Colonic mucosa (tissue), 4 donors: ENCODE data around the gene DPP10. TPM values are rescaled to one million over a fixed set of nuclear protein-coding genes. Genes with fewer than 3 reads are reported as not detected.

Experiments used
- DNase-seq: peaks from one replicate; pipeline ENCODE4 v3.0.0-alpha.2; 2020
- H3K27ac ChIP-seq: fragments of 200-600 bp; one replicate; pipeline ENCODE4 v1.8.0; 2021
- H3K27me3 ChIP-seq: fragments of 200-600 bp; one replicate; pipeline ENCODE4 v1.8.0; 2021
- H3K36me3 ChIP-seq: fragments of 200-600 bp; one replicate; pipeline ENCODE4 v1.8.0; 2021
- H3K4me1 ChIP-seq: fragments of 200-600 bp; one replicate; pipeline ENCODE4 v1.8.0; 2021; ENCODE audit warnings: mild to moderate bottlenecking
- H3K4me3 ChIP-seq: fragments of 200-600 bp; one replicate; pipeline ENCODE4 v1.8.0; 2021
- H3K9ac ChIP-seq, 2 donors: one replicate each; pipeline ENCODE4 v1.7.0; 2013; ENCODE audit warnings: control low read depth in 2 of 2, low read depth in 2 of 2, low read length in 2 of 2
- H3K9me3 ChIP-seq: fragments of 200-600 bp; one replicate; pipeline ENCODE4 v1.8.0; 2021
- intact Hi-C: fragments of 100-400 bp; cut with DNase I; formaldehyde crosslinking; loops from one replicate; pipeline ENCODE4 v1.14.1; 2022
- total RNA-seq, 2 donors: library from RNA; stranded (reverse); fragmentation: NEBNext Ultra II Directional in 1 of 2; extraction: Animal tissue kit (Norgen Biotek cat#: 25700) in 1 of 2; gene quantifications; one replicate each; pipeline ENCODE4 v1.2.1, GENCODE V29; 2021
- TF ChIP-seq, protein P1 (sequence below): fragments of 200-600 bp; IDR thresholded peaks from one replicate; pipeline ENCODE4 v1.8.0; 2022; ENCODE audit warnings: antibody characterized with exemption, mild to moderate bottlenecking
- donor health status: healthy.
- donor health status: DM: no; HTN: no; CAD: no.
- donor health status: DM: no; HTN: no; CAD: no.

DPP10 gene
- total RNA-seq, 2 donors from 2014 or later: 6.0 to 8.1 TPM

- H3K27ac ChIP-seq: no peak overlapping the region
- no peaks in the 10 kb centered on the region for H3K27me3 ChIP-seq
- DNase-seq: no peak
- H3K9ac ChIP-seq: no peak overlapping the region
- H3K4me3 ChIP-seq: no peak overlapping the region
- H3K4me1 ChIP-seq: no peaks in the 10 kb centered on the region
- no peaks in the 10 kb centered on the region for H3K9me3 ChIP-seq
- TF ChIP-seq, protein P1, sequence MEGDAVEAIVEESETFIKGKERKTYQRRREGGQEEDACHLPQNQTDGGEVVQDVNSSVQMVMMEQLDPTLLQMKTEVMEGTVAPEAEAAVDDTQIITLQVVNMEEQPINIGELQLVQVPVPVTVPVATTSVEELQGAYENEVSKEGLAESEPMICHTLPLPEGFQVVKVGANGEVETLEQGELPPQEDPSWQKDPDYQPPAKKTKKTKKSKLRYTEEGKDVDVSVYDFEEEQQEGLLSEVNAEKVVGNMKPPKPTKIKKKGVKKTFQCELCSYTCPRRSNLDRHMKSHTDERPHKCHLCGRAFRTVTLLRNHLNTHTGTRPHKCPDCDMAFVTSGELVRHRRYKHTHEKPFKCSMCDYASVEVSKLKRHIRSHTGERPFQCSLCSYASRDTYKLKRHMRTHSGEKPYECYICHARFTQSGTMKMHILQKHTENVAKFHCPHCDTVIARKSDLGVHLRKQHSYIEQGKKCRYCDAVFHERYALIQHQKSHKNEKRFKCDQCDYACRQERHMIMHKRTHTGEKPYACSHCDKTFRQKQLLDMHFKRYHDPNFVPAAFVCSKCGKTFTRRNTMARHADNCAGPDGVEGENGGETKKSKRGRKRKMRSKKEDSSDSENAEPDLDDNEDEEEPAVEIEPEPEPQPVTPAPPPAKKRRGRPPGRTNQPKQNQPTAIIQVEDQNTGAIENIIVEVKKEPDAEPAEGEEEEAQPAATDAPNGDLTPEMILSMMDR: no peak
- H3K36me3 ChIP-seq: no peaks in the 10 kb centered on the region
- intact Hi-C loops: no loop called here
These were observed 15.5 kb downstream of the DPP10 start for GRCh38 chr2:114457956-114458355.

DNA sequence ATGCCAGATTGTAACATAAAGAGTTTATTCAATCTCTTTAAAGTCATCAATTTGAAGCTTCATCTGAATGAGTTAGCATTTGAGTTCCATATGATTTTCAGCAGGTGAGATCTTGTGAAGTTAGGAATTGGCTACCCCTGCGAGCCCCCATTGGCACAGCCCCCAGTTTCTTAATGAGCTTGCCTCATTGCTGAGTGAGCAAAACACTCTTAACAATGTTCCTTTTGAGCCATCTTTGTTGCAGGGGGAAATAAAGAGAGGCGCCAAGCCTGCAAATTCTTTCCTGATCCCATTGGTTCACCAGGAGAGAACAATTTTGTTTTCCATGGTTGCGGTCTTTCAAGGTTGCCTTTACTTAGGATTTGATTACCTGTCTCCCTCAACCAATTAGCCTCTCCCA lies 18.7 kb downstream of the DPP10 start:
- H3K4me1 ChIP-seq: no peaks in the 10 kb centered on the region
- intact Hi-C loops: no loop called here
- H3K9ac ChIP-seq: no peak overlapping the region
- no peak overlapping the region for H3K27ac ChIP-seq
- H3K4me3 ChIP-seq: no peak overlapping the region
- no peaks in the 10 kb centered on the region for H3K36me3 ChIP-seq
- no peaks in the 10 kb centered on the region for H3K9me3 ChIP-seq
- no peak for DNase-seq
- H3K27me3 ChIP-seq: no peaks in the 10 kb centered on the region
- TF ChIP-seq, protein P1: no peak

GRCh38 chr2:114464961-114465706 lies 22.7 kb downstream of the DPP10 start:
- no peak for DNase-seq

DNA sequence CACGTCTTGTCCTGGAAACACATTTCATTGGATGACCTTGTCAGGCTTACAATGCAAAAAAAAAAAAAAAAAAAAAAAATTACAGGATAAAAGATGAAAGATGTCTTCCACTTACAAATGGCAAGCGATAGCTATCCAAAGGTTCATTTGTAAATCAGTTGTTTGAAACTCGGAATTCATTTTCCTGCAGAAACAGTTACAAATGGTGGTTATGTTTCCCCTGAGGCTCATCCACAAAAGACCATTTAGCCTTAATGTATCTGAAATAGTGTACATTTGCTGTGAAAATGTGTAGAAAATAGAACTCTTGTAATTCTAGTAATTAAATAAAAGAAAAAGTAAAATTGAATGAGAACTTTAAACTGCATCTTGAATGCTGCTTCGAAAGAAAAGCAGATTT lies 25.9 kb downstream of the DPP10 start:
- no peaks in the 10 kb centered on the region for H3K4me1 ChIP-seq
- intact Hi-C loops: no loop called here
- H3K9me3 ChIP-seq: no peaks in the 10 kb centered on the region
- H3K36me3 ChIP-seq: no peaks in the 10 kb centered on the region
- H3K27ac ChIP-seq: no peak overlapping the region
- no peak overlapping the region for H3K4me3 ChIP-seq
- TF ChIP-seq, protein P1: no peak
- no peaks in the 10 kb centered on the region for H3K27me3 ChIP-seq
- no peak for DNase-seq
- no peak overlapping the region for H3K9ac ChIP-seq

More at GRCh38 chr2:114464961-114465706, 22.7 kb downstream of the DPP10 start:
- intact Hi-C loops: no loop called here
- H3K27me3 ChIP-seq: no peaks in the 10 kb centered on the region
- no peaks in the 10 kb centered on the region for H3K9me3 ChIP-seq
- H3K4me1 ChIP-seq: no peaks in the 10 kb centered on the region
- TF ChIP-seq, protein P1: no peak
- no peak overlapping the region for H3K9ac ChIP-seq
- H3K4me3 ChIP-seq: no peak overlapping the region
- no peaks in the 10 kb centered on the region for H3K36me3 ChIP-seq
- H3K27ac ChIP-seq: peak overlapping the region; percentile 43

GRCh38 chr2:114472246-114472645 lies 29.8 kb downstream of the DPP10 start:
- no peaks in the 10 kb centered on the region for H3K36me3 ChIP-seq
- no peaks in the 10 kb centered on the region for H3K27me3 ChIP-seq
- DNase-seq: no peak
- intact Hi-C loops: no loop called here
- H3K4me1 ChIP-seq: no peaks in the 10 kb centered on the region
- H3K9ac ChIP-seq: no peak overlapping the region
- H3K4me3 ChIP-seq: no peak overlapping the region
- H3K9me3 ChIP-seq: no peaks in the 10 kb centered on the region
- no peak overlapping the region for H3K27ac ChIP-seq
- TF ChIP-seq, protein P1: no peak
